HEK293 (cell line): Measurements from ENCODE around the gene TRIM62.

ENCODE experiments used
- BCL11A ChIP-seq: fragments of 450-650 bp; formaldehyde crosslinking; IDR thresholded peaks from 2 replicates; pipeline ENCODE4 v1.5.1; 2016; ENCODE audit warnings: low read depth, missing biosample characterization, missing genetic modification characterization
- TCF7L2 ChIP-seq: IDR thresholded peaks from 2 replicates; pipeline ENCODE4 v1.6.1; 2011; ENCODE audit warnings: low read depth, mild to moderate bottlenecking, inconsistent platforms, low read length, moderate library complexity, borderline replicate concordance
- ZNF214 ChIP-seq: fragments of 450-650 bp; formaldehyde crosslinking; IDR thresholded peaks from 2 replicates; pipeline ENCODE4 v1.5.1; 2017; ENCODE audit warnings: missing biosample characterization, mild to moderate bottlenecking, missing genetic modification characterization, borderline replicate concordance
- ZNF274 ChIP-seq, 2 experiments: fragments of 200-500 bp in 1 of 2; fragments of 450-650 bp in 1 of 2; sonication (Bioruptor generic) in 1 of 2; formaldehyde crosslinking in 1 of 2; IDR thresholded peaks; 2 replicates each; pipeline versions ENCODE4 v1.5.1 to v1.6.1; 2014 to 2016; ENCODE audit warnings: borderline replicate concordance in 1 of 2, inconsistent platforms in 1 of 2, low read length in 1 of 2, missing biosample characterization in 1 of 2, missing genetic modification characterization in 1 of 2
- ZNF423 ChIP-seq: fragments of 450-650 bp; formaldehyde crosslinking; IDR thresholded peaks from 2 replicates; pipeline ENCODE4 v1.5.1; 2016; ENCODE audit warnings: missing biosample characterization, missing genetic modification characterization
- TF ChIP-seq, protein P1 (sequence below): fragments of 450-650 bp; formaldehyde crosslinking; IDR thresholded peaks from 2 replicates; pipeline ENCODE4 v1.5.1; 2016; ENCODE audit warnings: missing biosample characterization, missing genetic modification characterization
- TF ChIP-seq, protein P2 (sequence below): fragments of 450-650 bp; formaldehyde crosslinking; IDR thresholded peaks from 2 replicates; pipeline ENCODE4 v1.5.1; 2016; ENCODE audit warnings: missing biosample characterization, missing genetic modification characterization
- TF ChIP-seq, protein P3 (sequence below): fragments of 450-650 bp; formaldehyde crosslinking; IDR thresholded peaks from 2 replicates; pipeline ENCODE4 v1.5.1; 2016; ENCODE audit warnings: missing biosample characterization, missing genetic modification characterization

DNA sequence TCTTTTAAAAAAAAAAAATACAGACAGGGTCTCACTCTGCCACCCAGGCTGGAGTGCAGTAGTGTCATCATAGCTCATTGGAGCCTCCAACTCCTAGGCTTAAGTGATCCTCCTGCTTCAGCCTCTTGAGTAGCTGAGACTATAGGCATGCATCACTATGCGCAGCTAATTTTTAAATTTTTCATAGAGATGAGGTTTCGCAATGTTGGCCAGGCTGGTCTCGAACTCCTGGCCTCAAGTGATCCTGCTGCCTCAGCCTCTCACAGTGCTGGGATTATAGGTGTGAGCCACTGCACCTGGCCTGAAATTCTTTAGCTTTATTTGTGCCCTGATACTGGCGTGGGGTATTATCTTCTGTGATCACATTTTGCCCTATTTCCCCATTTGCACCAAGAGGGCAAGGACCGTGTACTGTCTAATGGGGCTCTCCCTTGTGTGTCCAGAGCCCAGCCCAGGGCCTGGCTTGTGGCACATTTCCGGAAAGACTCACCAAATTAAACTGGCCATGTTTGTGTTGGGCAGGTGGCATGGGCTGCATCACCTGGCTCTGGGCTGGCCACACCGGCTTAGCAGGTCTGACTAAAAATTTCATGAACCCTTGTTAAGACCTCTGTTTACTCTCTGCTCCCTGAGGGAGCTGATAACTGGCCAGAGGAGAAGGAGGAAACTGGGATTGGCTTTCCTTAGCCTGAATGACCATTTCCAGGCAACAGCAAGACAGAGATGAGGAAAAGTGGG is 32.2 kb downstream of the TRIM62 start:
- TF ChIP-seq, protein P1, sequence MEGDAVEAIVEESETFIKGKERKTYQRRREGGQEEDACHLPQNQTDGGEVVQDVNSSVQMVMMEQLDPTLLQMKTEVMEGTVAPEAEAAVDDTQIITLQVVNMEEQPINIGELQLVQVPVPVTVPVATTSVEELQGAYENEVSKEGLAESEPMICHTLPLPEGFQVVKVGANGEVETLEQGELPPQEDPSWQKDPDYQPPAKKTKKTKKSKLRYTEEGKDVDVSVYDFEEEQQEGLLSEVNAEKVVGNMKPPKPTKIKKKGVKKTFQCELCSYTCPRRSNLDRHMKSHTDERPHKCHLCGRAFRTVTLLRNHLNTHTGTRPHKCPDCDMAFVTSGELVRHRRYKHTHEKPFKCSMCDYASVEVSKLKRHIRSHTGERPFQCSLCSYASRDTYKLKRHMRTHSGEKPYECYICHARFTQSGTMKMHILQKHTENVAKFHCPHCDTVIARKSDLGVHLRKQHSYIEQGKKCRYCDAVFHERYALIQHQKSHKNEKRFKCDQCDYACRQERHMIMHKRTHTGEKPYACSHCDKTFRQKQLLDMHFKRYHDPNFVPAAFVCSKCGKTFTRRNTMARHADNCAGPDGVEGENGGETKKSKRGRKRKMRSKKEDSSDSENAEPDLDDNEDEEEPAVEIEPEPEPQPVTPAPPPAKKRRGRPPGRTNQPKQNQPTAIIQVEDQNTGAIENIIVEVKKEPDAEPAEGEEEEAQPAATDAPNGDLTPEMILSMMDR (tag by site-specific recombination), result no peak
- TF ChIP-seq ZNF423 (tag by site-specific recombination), result no peak
- no peak for TF ChIP-seq BCL11A (tag by site-specific recombination)
- no peak for TF ChIP-seq ZNF274 (IDR thresholded peaks at IDR 0.05; ENCODE audit: low read length)
- TF ChIP-seq ZNF274 (tag by site-specific recombination; IDR thresholded peaks at IDR 0.05; ENCODE audit: borderline replicate concordance), result no peak
- no peak for TF ChIP-seq ZNF214 (tag by site-specific recombination)
- TF ChIP-seq, protein P2, sequence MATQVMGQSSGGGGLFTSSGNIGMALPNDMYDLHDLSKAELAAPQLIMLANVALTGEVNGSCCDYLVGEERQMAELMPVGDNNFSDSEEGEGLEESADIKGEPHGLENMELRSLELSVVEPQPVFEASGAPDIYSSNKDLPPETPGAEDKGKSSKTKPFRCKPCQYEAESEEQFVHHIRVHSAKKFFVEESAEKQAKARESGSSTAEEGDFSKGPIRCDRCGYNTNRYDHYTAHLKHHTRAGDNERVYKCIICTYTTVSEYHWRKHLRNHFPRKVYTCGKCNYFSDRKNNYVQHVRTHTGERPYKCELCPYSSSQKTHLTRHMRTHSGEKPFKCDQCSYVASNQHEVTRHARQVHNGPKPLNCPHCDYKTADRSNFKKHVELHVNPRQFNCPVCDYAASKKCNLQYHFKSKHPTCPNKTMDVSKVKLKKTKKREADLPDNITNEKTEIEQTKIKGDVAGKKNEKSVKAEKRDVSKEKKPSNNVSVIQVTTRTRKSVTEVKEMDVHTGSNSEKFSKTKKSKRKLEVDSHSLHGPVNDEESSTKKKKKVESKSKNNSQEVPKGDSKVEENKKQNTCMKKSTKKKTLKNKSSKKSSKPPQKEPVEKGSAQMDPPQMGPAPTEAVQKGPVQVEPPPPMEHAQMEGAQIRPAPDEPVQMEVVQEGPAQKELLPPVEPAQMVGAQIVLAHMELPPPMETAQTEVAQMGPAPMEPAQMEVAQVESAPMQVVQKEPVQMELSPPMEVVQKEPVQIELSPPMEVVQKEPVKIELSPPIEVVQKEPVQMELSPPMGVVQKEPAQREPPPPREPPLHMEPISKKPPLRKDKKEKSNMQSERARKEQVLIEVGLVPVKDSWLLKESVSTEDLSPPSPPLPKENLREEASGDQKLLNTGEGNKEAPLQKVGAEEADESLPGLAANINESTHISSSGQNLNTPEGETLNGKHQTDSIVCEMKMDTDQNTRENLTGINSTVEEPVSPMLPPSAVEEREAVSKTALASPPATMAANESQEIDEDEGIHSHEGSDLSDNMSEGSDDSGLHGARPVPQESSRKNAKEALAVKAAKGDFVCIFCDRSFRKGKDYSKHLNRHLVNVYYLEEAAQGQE (tag by site-specific recombination), result no peak
- TF ChIP-seq, protein P3, sequence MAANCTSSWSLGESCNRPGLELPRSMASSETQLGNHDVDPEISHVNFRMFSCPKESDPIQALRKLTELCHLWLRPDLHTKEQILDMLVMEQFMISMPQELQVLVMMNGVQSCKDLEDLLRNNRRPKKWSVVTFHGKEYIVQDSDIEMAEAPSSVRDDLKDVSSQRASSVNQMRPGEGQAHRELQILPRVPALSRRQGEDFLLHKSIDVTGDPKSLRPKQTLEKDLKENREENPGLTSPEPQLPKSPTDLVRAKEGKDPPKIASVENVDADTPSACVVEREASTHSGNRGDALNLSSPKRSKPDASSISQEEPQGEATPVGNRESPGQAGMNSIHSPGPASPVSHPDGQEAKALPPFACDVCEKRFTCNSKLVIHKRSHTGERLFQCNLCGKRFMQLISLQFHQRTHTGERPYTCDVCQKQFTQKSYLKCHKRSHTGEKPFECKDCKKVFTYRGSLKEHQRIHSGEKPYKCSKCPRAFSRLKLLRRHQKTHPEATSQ (tag by site-specific recombination), result no peak
- no peak for TF ChIP-seq TCF7L2
